GM19467 (cell line): ENCODE measurements around the gene TPTE.
"Not testable (repeated sequence)": the region's sequence is repeated elsewhere in the genome, so short reads cannot be mapped to it uniquely, and the experiment has no call there.

Source experiments
- ATAC-seq: cut with Tn5 transposase; IDR thresholded peaks from one replicate; pipeline ENCODE4 v1.9.1; 2021; ENCODE audit warnings: mild to moderate bottlenecking, moderate library complexity; ENCODE audit not compliant: unreplicated experiment

Gene TPTE

DNA sequence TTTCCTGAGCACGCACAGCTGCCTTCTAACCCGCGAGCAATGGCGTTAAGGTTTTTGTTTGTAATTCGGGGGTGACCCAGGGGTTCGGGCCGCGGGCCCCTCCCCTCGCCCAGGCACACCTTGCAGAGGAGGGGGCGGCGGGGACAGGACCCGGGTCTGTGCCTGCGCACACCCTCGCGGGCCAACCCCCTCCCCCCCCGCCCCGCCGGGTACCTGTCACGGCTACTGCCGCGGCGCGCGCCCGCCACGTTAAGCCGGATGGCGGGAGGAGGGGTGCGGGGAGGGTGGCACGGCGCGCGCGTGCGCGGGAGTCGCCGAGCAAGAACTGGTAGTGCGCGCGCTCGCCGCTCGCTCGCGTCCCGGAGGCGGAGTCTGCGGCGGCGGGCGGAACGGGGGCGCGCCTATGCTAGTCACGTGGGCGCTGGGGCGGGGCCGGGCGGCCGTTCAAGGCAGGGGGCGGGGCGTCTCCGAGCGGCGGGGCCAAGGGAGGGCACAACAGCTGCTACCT, at the start of gene TPTE:
TPTE (plus strand) TSS at position 493 of the 508 bp plus-strand sequence. CDS start 17,141 bp downstream, outside the sequence.
- ATAC-seq = no peak

GRCh38 chr21:10471999-10472398, 49.4 kb upstream of the TPTE start:
- not testable (repeated sequence) for ATAC-seq

DNA sequence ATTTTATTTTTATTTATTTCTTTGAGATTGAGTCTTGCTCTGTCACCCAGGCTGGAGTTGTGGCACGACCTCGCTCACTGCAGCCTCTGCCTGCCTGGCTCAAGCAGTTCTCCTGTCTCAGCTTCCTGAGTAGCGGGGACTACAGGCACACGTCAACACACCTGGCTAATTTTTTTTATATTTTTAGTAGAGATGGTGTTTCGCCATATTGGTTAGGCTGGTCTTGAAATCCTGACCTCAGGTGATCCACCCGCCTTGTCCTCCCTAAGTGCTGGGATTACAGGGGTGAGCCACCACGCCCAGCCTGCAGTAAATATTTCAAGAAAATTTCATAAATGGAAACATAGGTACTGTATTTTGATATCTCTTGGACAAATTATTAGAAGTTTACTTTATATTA, 43.6 kb upstream of the TPTE start:
- ATAC-seq = not testable (repeated sequence)

DNA sequence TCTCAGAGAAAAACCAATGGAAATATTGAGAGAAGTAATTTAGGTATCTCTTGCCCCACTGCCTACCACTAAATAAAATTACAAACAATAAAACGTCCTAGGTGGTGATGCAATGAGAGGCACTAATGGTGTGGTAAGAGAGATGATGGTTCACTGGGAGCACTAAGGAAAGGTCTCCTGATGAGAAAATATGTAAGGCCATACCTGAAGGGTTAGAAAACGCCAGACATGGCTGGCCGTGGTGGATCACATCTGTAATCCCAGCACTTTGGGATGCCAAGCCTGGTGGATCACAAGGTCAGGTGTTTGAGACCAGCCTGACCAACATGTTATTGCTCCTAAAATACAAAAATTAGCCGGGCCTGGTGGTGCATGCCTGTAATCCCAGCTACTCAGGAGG, 41.5 kb upstream of the TPTE start:
- not testable (repeated sequence) for ATAC-seq

DNA sequence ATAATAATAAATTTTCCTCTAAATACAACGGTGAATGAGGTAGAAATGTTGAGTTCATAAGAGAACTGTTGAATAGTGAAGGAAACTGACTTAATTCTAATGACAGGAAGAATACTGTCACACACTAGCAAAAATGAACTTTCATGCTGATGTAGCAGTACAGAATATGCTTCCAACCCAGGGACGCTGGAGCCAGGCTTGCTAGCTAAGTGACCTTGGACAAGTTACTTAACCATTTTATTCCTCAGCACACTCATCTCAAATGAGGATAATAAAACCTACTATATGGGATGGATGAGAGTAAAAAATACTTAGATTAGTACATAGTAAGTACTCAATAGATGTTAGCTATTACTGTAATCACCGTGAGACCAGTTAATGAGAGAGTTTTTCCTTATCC, 36.5 kb upstream of the TPTE start:
- not testable (repeated sequence) for ATAC-seq

DNA sequence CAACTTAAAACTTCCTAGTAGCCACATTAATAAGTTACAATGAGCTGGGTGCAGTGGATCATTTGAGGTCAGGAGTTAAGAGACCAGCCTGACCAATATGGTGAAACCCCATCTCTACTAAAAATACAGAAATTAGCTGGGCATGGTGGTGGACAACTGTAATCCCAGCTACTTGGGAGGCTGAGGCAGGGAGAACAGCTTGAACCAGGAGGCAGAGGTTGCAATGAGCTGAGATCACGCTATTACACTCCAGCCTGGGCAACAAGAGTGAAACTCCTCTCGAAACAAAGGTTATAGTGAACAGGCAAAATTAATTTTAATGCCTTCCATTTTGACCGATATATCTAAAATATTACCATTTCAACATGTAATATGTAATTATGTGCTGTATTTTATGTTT, 30.9 kb upstream of the TPTE start:
- not testable (repeated sequence) for ATAC-seq

- ATAC-seq = no peak
These were observed 10.3 kb upstream of the TPTE start for GRCh38 chr21:10511116-10511515.

DNA sequence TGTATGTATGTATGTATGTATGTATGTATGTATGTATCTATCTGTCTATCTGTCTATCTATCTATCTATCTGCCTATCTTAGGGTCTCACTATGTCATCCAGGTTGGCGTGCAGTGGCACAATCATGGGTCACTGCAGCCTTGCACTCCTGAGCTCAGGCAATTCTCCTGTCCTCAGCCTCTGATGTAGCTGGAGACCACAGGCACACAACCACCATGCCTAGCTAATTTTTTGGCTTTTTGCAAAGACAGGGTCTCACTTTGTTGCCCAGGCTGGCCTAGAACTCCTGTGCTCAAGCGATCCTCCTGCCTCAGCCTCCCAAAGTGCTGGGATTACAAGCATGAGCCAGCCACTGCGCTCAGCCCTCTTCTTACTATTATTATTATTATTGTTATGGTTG, 4.5 kb upstream of the TPTE start:
- ATAC-seq = not testable (repeated sequence)

GRCh38 chr21:10517904-10518303, 3.5 kb upstream of the TPTE start:
- not testable (repeated sequence) for ATAC-seq

DNA sequence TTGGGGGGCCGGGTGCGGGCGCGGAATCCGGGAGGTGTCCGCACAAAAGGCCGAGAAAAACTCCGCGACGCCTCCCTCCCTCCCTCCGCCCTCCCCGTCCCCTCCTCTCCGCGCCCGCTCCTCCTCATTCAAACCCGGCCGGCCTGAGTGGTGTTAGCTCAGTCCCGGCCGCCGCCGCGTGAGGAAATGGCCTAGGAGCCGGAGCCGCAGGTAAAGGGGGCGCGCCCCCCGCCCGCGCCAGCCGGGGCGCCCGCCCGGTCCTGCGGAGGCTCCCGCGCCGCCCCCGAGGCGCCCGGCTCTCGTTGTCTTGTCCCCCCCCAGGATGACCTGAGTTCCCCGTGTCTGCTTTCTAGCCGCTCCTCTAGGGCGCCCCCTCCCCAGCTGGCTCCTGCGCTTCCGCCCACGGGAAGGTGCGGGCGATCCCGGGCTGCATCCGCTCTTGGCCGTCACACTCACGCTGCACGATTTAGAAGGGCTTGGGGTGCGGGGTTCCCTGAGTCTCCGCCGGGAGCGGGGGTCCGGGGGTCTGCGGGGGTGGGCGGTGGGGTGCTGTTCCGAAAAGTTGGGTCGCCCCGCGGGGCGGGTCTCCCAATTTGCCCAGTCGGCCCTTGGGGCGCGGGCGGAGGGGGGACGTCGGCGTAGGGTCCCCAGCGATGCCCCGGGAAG, 585 bp downstream of the TPTE start:
- not testable (repeated sequence) for ATAC-seq

DNA sequence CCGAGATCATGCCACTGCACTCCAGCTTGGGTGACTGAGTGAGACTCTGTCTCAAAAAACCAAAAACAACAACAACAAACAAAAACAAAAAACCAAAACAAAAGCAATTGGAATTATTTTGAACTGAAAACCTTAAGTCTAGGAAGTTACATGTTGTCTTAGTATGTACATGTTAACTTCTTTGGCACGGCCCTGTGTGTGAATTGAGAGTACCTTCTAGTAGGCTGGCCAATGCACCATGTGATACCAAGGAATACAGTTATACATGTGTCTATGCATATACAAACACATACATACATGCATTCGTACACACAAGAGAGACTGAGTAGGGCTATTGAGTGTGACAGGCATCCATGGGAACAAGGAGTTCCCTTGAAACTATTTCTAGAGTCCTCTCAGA, 18.6 kb downstream of the TPTE start:
- ATAC-seq = no peak

GRCh38 chr21:10544376-10544775, 23.0 kb downstream of the TPTE start:
- ATAC-seq = not testable (repeated sequence)

DNA sequence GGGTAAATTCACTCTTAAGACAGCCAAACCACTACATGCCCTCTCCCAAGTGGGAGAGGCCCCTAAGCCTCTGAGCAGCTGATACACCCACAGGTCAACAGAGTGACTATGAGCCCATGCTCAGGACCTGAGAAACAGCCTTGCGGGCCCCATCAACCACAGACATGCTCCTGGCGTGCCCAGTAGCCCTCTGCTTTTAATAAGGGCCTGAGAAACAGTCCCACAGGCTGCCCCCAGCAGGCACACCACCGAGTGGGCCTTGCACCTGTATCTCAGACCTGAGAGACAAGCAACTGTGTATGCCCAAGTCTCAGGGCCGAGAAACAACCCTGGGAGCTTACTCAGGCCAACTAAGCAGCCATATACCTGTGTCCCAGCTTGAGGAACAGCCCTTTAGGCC, 26.5 kb downstream of the TPTE start:
- not testable (repeated sequence) for ATAC-seq

- not testable (repeated sequence) for ATAC-seq
These were observed 27.1 kb downstream of the TPTE start for GRCh38 chr21:10548331-10548954.

DNA sequence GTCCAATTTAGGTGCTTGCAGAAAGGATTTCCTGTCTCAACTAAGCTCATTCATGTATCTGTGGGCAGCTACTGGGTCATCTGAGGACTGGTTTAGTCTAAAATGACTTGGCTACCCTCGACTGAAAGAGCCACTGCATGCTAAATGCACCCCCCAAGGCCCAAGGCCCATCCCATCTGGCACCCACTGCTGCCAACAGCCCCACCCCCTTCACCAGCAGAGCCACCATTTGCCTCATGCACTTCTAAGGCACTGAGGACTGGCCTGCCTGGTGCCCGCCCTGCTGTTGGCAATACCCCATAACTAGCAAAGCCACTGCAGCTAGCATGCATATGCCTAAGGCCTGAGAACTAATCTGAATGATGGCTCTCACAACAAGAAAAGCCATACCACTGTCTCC, 49.4 kb downstream of the TPTE start:
- not testable (repeated sequence) for ATAC-seq

DNA sequence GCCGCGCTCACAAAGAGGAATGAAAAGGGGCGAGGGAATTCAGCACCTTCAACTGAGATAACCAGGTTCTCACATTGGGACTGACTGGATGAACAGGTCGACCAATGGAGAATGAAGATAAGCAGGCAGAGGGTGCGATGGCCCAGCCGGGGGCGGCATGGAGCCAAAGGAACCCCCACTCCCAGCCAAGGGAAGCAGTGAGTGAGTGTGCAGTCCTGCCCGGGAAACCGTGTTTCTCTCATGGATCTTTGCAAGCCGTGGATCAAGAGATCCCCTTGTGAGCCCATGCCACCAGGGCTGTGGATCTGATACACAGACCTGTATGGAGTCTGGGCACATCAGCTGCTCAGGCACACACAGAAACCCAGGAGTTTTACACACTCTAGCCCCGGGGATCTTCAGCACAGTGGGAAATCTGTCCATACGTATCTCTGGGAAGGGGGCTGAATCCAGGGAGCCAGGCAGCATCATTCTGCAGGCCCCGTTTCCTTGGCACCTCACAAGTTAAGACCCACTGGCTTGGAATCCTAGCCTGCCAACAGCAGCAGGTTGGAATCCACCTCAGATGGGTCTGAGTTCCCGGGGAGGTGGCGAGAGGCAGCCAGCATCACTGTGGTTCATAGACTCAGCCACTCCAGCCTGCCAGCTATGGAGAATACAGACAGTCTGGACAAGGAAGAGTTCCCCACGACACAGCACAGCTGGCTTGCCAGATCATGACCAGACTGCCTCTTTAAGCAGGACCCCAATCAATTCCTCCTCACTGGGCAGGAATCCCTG, 53.3 kb downstream of the TPTE start:
- ATAC-seq = not testable (repeated sequence)

GRCh38 chr21:10575311-10575667, 53.9 kb downstream of the TPTE start:
- ATAC-seq = no peak

- ATAC-seq = not testable (repeated sequence)
These were observed 57.5 kb downstream of the TPTE start for GRCh38 chr21:10578910-10579309.

- ATAC-seq = not testable (repeated sequence)
These were observed 67.7 kb downstream of the TPTE start for GRCh38 chr21:10589115-10589514.

GRCh38 chr21:10607074-10607473, 85.7 kb downstream of the TPTE start:
- not testable (repeated sequence) for ATAC-seq

- ATAC-seq = not testable (repeated sequence)
These were observed 92.9 kb downstream of the TPTE start for GRCh38 chr21:10614285-10614684.

DNA sequence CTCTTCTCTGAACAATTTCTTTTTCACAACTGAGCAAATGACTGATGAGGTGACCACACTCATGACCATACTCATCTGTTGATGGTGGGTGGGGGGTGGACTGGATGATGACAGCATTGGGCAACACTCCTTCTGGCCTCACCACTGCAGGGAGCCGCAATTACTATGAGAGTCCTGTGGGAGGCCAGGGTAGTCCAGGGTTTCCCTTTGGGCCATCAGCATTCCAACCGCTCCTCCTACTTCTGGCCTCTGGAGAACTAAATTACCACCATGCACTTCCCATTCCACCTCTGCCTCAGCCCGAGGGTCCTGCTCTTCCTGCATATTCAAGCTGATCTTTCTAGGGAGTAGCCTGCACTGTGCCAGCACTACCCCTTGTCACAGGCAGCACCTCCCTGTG, 94.7 kb downstream of the TPTE start:
- ATAC-seq = not testable (repeated sequence)
